Measurements from ENCODE around the gene FIP1L1. TPM values are rescaled to one million over a fixed set of nuclear protein-coding genes. Genes with fewer than 3 reads are reported as not detected.

Gene FIP1L1
- polyA plus RNA-seq, 1 donor from 2014 or later = 63.4 TPM

- no peaks in the 10 kb centered on the region for H3K27me3 Mint-ChIP-seq
- no peak overlapping the region for H3K4me3 Mint-ChIP-seq
Observed at GRCh38 chr4:53476232-53477037, 99.0 kb downstream of the FIP1L1 start.

GRCh38 chr4:53477038-53477565, 99.7 kb downstream of the FIP1L1 start:
- Mint-ChIP-seq H3K4me1 (no peaks in the 10 kb centered on the region), H3K9me3 (peaks cover 3 to 9% (median 5%) of the 10 kb centered on the region in 3 donors), H3K36me3 (no peaks in the 10 kb centered on the region), H3K27me3 (no peaks in the 10 kb centered on the region), H3K4me3 (no peak overlapping the region), H3K27ac (no peak overlapping the region)

More at GRCh38 chr4:53476232-53477037, 99.0 kb downstream of the FIP1L1 start:
- no peak overlapping the region for H3K27ac Mint-ChIP-seq
- H3K9me3 Mint-ChIP-seq = peaks cover 3 to 9% (median 5%) of the 10 kb centered on the region in 3 donors
- no peaks in the 10 kb centered on the region for H3K4me1 Mint-ChIP-seq
- H3K36me3 Mint-ChIP-seq = no peaks in the 10 kb centered on the region

- Mint-ChIP-seq H3K4me3 (no peak overlapping the region), H3K4me1 (no peaks in the 10 kb centered on the region), H3K27me3 (no peaks in the 10 kb centered on the region), H3K9me3 (peaks cover 3 to 9% (median 3%) of the 10 kb centered on the region in 3 donors), H3K36me3 (no peaks in the 10 kb centered on the region), H3K27ac (no peak overlapping the region)
Observed at GRCh38 chr4:53477636-53478035, 100.2 kb downstream of the FIP1L1 start.

GRCh38 chr4:53478671-53479456, 101.4 kb downstream of the FIP1L1 start:
- H3K4me1 Mint-ChIP-seq = no peaks in the 10 kb centered on the region
- H3K9me3 Mint-ChIP-seq = no peaks in the 10 kb centered on the region

GRCh38 chr4:53479736-53480525, 102.5 kb downstream of the FIP1L1 start:
- no peak overlapping the region for H3K27ac Mint-ChIP-seq
- H3K4me3 Mint-ChIP-seq = no peak overlapping the region
- H3K27me3 Mint-ChIP-seq = peaks cover 7% of the 10 kb centered on the region
- H3K9me3 Mint-ChIP-seq = peaks cover 0 to 2% (median 0%) of the 10 kb centered on the region in 3 donors
- H3K4me1 Mint-ChIP-seq = no peaks in the 10 kb centered on the region
- H3K36me3 Mint-ChIP-seq = no peaks in the 10 kb centered on the region

More at GRCh38 chr4:53478671-53479456, 101.4 kb downstream of the FIP1L1 start:
- no peak overlapping the region for H3K27ac Mint-ChIP-seq
- H3K36me3 Mint-ChIP-seq = no peaks in the 10 kb centered on the region
- H3K27me3 Mint-ChIP-seq = peaks cover 4% of the 10 kb centered on the region
- H3K4me3 Mint-ChIP-seq = no peak overlapping the region

GRCh38 chr4:53480909-53481308, 103.5 kb downstream of the FIP1L1 start:
- Mint-ChIP-seq H3K9me3 (peaks cover 0 to 2% (median 0%) of the 10 kb centered on the region in 3 donors), H3K4me3 (no peak overlapping the region)

GRCh38 chr4:53481586-53481985, 104.1 kb downstream of the FIP1L1 start:
- Mint-ChIP-seq H3K27ac (no peak overlapping the region), H3K4me3 (no peak overlapping the region), H3K4me1 (no peaks in the 10 kb centered on the region), H3K27me3 (peaks cover 7% of the 10 kb centered on the region), H3K9me3 (peaks cover 0 to 2% (median 0%) of the 10 kb centered on the region in 3 donors), H3K36me3 (no peaks in the 10 kb centered on the region)

More at GRCh38 chr4:53480909-53481308, 103.5 kb downstream of the FIP1L1 start:
- Mint-ChIP-seq H3K27ac (no peak overlapping the region), H3K27me3 (peaks cover 7% of the 10 kb centered on the region), H3K4me1 (no peaks in the 10 kb centered on the region), H3K36me3 (no peaks in the 10 kb centered on the region)

GRCh38 chr4:53483250-53483649, 105.8 kb downstream of the FIP1L1 start:
- peaks cover 14% of the 10 kb centered on the region for H3K27me3 Mint-ChIP-seq
- H3K36me3 Mint-ChIP-seq = no peaks in the 10 kb centered on the region
- no peak overlapping the region for H3K4me3 Mint-ChIP-seq
- H3K27ac Mint-ChIP-seq = no peak overlapping the region
- H3K4me1 Mint-ChIP-seq = no peaks in the 10 kb centered on the region
- H3K9me3 Mint-ChIP-seq = peaks cover 0 to 2% (median 0%) of the 10 kb centered on the region in 3 donors

- Mint-ChIP-seq H3K4me3 (no peak overlapping the region), H3K9me3 (peaks cover 0 to 2% (median 0%) of the 10 kb centered on the region in 3 donors), H3K36me3 (no peaks in the 10 kb centered on the region), H3K27me3 (peaks cover 15% of the 10 kb centered on the region), H3K27ac (no peak overlapping the region), H3K4me1 (no peaks in the 10 kb centered on the region)
Observed at GRCh38 chr4:53484911-53485657, 107.6 kb downstream of the FIP1L1 start.

- Mint-ChIP-seq H3K27me3 (peaks cover 16% of the 10 kb centered on the region), H3K4me1 (no peaks in the 10 kb centered on the region), H3K4me3 (no peak overlapping the region), H3K36me3 (no peaks in the 10 kb centered on the region), H3K9me3 (peaks cover 0 to 2% (median 0%) of the 10 kb centered on the region in 3 donors), H3K27ac (no peak overlapping the region)
Observed at GRCh38 chr4:53485658-53486040, 108.2 kb downstream of the FIP1L1 start.

GRCh38 chr4:53487766-53488165, 110.3 kb downstream of the FIP1L1 start:
- Mint-ChIP-seq H3K27me3 (peaks cover 17% of the 10 kb centered on the region), H3K27ac (no peak overlapping the region), H3K36me3 (no peaks in the 10 kb centered on the region), H3K4me3 (no peak overlapping the region), H3K9me3 (peaks cover 0 to 2% (median 0%) of the 10 kb centered on the region in 3 donors), H3K4me1 (no peaks in the 10 kb centered on the region)

GRCh38 chr4:53489279-53489889, 111.9 kb downstream of the FIP1L1 start:
- H3K27me3 Mint-ChIP-seq = peaks cover 14% of the 10 kb centered on the region

GRCh38 chr4:53490161-53490956, 112.9 kb downstream of the FIP1L1 start:
- H3K9me3 Mint-ChIP-seq = no peaks in the 10 kb centered on the region
- H3K36me3 Mint-ChIP-seq = no peaks in the 10 kb centered on the region
- no peak overlapping the region for H3K4me3 Mint-ChIP-seq
- H3K27ac Mint-ChIP-seq = no peak overlapping the region
- no peaks in the 10 kb centered on the region for H3K4me1 Mint-ChIP-seq
- peaks cover 11% of the 10 kb centered on the region for H3K27me3 Mint-ChIP-seq

More at GRCh38 chr4:53489279-53489889, 111.9 kb downstream of the FIP1L1 start:
- H3K4me3 Mint-ChIP-seq = no peak overlapping the region
- no peaks in the 10 kb centered on the region for H3K36me3 Mint-ChIP-seq
- no peak overlapping the region for H3K27ac Mint-ChIP-seq
- H3K9me3 Mint-ChIP-seq = no peaks in the 10 kb centered on the region
- H3K4me1 Mint-ChIP-seq = no peaks in the 10 kb centered on the region

Data from IgD-negative memory B cell (primary cell).